ENCODE results near the gene HCK.

DNA sequence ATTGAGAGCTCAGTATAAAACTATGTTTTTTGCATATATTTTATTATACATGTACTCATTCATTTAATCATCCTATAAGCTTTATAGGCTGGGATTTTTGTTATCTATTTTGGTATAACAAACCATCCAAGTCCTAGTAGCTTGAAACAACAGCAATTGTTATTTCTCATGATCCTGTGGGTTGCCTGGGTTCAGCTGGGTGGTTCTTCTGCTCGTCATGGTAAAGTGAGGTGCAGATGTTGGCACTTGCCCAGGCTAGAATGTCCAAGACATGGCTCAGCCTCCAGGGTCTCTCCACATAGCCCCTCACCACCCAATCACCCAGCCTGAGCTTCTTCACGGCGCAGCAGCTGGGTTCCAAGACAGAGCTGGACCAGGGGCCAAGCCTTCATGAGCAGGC, 36.7 kb downstream of the HCK start:
- no peak for TF ChIP-seq CTCF (conservative IDR thresholded peaks at IDR 0.05 in 1 of 2, IDR thresholded peaks at IDR 0.05 in 1 of 2; ENCODE audit: low read depth in 1 of 2, low read length in 2 of 2)
- no peak for TF ChIP-seq EZH2 (IDR thresholded peaks at IDR 0.05; ENCODE audit: low read length, missing control alignments)
